HG03521 (cell line): ENCODE measurements around the gene EIF4G1.

ENCODE experiments used
- ATAC-seq: cut with Tn5 transposase; IDR thresholded peaks from one replicate; pipeline ENCODE4 v1.9.1; 2021; ENCODE audit warnings: mild to moderate bottlenecking, moderate library complexity; ENCODE audit not compliant: unreplicated experiment

EIF4G1 gene

GRCh38 chr3:184300378-184300720 lies 14.1 kb upstream of the EIF4G1 start:
- no peak for ATAC-seq

- no peak for ATAC-seq
Measured at GRCh38 chr3:184305577-184305976, 8.8 kb upstream of the EIF4G1 start.

DNA sequence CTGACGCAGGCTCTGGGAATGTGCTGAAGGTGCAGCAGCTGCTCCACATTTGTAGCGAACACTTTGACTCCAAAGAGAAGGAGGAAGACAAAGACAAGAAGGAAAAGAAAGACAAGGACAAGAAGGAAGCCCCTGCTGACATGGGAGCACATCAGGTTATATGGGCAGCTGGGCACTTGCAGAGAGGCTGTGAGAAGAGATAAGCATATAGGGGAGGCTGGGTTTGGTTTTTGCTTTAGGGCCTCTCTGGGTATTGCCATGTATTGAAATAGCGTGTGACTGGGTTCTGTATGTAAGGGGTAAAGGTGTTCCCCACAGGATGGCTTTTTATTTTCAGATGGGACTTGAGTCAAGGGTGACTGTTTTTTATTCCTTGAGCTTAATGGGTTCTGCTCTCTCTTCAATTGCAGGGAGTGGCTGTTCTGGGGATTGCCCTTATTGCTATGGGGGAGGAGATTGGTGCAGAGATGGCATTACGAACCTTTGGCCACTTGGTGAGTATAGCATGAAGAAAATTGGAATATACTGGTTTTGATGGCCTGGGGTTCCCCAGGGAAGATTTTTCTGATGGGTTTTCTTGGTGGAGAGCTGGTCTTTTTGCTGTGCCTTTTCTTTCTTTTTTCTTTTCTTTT lies 7.9 kb upstream of the EIF4G1 start:
- ATAC-seq = no peak

DNA sequence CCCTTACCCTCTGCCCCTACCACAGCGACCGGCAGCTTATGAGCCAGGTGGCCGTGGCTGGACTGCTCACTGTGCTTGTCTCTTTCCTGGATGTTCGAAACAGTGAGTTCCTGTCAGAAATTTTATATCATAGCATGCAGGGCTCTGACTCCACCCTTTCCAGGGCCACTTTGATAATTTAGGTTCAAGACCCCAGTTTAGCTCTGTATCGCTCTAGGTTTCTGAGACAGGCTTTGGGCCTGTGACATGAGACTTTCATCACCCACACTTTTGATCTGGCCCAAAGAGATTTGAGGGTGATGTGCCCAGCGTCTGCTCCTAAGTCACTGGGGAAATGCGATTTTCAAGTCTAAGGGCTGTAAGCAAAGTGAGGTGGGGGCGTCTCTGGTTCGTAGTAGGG lies 6.5 kb upstream of the EIF4G1 start:
- no peak for ATAC-seq

DNA sequence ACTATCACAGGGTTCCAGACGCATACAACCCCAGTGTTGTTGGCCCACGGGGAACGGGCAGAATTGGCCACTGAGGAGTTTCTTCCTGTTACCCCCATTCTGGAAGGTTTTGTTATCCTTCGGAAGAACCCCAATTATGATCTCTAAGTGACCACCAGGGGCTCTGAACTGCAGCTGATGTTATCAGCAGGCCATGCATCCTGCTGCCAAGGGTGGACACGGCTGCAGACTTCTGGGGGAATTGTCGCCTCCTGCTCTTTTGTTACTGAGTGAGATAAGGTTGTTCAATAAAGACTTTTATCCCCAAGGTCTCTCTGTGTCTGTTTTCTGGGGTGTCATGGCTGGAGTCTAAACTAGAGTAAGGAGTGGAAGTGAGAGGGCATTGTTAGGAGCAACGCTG lies 5.7 kb upstream of the EIF4G1 start:
- no peak for ATAC-seq

GRCh38 chr3:184311633-184312032 lies 2.8 kb upstream of the EIF4G1 start:
- ATAC-seq = no peak

- ATAC-seq = peak; percentile 9
Measured at GRCh38 chr3:184314700-184315542, 515 bp downstream of the EIF4G1 start.

GRCh38 chr3:184315543-184315867 lies 1.1 kb downstream of the EIF4G1 start:
- no peak for ATAC-seq

DNA sequence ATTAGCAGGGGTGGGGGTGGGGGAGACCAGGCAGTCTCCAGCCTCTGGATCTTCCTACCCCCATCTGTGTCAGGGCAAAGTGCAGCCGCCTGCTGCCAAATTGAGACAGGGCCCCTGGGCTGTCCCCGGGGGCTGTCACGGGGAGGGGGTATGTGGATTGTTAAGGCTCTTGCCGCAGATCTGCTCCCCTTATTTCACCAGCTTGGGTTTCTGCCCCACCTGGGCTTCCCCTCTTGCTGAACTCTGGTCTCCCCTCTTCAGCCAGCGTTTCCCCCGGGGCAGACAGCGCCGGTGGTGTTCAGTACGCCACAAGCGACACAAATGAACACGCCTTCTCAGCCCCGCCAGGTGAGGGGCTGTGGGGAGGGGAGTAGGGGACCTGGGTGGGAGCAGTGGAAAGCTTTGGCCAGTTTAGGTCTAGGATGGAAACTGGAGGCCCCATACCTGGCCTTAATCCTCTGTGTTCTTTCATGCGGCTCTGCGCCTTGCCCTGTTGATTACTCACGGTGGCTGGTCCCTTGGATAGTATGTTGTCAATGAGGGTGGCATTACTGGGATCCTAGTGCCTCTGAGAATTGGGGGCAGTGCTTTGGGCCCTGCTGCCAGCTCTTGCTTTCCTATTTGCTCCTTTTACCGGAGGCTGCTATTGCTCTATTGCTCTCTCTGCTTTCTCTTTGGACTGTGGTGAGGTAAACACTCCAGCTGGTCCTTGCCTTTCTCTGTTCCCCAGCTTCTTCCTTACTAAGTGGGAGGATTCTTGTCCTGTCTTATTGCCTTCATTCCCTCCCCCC lies 1.7 kb downstream of the EIF4G1 start:
- no peak for ATAC-seq

DNA sequence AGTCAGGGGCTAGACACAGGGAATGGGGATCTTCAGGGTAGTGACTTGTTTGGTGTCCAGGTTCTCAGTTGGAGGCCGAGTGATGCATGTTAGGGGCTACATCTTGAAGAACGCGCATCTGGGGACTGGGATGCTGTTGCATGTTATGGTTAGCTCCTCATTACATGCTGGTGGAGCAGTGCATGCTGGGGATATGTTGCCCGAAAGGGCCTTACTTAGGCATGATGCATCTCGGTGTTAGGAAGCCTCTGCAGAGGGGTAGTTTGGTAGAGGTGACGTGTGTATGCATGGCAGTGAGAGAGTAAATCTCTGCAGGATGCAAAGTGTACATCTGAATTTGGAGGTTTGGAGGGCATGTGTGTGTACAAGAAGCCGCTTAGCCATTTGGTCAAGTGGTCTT lies 2.4 kb downstream of the EIF4G1 start:
- ATAC-seq = no peak

DNA sequence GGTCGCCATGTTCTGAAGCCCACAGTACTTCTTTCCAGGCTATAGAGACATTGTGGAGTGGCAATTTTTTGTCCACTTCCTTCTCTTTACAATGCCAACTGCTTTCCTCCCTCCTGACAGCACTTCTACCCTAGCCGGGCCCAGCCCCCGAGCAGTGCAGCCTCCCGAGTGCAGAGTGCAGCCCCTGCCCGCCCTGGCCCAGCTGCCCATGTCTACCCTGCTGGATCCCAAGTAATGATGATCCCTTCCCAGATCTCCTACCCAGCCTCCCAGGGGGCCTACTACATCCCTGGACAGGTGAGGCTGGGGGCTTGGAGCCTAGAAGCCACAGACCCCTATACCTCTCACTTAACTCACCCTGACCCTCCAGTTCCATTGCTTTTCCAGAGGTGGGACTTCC lies 2.8 kb downstream of the EIF4G1 start:
- ATAC-seq = no peak

DNA sequence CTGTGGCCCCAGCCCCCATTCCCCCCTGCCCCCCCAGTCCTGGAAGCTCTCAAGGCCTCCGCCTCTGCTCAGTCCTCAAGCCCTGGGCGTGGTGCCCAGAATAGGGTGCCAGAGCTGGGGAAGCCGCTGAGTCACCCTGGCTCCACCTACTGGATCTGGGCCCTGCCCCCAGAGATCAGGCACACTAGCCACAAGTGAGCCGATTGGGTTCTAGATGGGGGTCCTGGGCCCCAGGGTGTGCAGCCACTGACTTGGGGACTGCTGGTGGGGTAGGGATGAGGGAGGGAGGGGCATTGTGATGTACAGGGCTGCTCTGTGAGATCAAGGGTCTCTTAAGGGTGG lies 5.7 kb downstream of the EIF4G1 start:
- no peak for ATAC-seq

DNA sequence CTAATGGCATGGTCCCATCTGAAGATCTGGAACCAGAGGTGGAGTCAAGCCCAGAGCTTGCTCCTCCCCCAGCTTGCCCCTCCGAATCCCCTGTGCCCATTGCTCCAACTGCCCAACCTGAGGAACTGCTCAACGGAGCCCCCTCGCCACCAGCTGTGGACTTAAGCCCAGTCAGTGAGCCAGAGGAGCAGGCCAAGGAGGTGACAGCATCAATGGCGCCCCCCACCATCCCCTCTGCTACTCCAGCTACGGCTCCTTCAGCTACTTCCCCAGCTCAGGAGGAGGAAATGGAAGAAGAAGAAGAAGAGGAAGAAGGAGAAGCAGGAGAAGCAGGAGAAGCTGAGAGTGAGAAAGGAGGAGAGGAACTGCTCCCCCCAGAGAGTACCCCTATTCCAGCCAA lies 7.3 kb downstream of the EIF4G1 start:
- ATAC-seq = no peak

DNA sequence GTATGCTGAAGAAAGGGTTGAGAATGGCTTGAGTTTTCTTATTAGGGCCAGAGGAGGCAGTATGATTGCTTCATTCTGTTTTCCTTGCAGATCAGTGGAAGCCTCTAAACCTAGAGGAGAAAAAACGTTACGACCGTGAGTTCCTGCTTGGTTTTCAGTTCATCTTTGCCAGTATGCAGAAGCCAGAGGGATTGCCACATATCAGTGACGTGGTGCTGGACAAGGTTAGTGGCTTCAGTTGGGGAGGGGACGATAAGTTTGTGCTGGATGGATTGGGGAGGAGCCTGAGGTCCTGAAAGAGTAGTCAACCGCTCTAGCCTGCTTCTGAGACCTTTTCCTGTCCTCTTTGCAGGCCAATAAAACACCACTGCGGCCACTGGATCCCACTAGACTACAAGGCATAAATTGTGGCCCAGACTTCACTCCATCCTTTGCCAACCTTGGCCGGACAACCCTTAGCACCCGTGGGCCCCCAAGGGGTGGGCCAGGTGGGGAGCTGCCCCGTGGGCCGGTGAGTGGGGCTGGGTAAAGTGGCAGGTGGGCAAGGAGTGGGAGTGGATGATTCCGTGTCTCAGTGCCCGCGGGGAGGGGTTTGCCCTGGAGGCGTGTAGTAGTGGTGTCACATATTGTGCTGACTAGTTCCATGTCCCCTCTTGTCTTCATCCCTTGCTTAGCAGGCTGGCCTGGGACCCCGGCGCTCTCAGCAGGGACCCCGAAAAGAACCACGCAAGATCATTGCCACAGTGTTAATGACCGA lies 8.5 kb downstream of the EIF4G1 start:
- no peak for ATAC-seq

DNA sequence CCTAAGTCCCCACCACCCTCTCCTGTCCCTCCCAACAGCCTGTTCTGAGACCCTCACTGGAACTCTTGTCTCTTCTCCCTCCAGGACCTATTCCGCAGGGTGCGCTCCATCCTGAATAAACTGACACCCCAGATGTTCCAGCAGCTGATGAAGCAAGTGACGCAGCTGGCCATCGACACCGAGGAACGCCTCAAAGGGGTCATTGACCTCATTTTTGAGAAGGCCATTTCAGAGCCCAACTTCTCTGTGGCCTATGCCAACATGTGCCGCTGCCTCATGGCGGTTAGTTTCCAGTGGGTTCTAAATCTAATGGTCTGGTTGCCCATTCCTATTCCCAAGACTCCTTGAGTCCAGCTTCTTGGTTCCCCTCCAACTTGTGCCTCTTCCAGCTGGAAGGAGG lies 9.3 kb downstream of the EIF4G1 start:
- ATAC-seq = no peak

DNA sequence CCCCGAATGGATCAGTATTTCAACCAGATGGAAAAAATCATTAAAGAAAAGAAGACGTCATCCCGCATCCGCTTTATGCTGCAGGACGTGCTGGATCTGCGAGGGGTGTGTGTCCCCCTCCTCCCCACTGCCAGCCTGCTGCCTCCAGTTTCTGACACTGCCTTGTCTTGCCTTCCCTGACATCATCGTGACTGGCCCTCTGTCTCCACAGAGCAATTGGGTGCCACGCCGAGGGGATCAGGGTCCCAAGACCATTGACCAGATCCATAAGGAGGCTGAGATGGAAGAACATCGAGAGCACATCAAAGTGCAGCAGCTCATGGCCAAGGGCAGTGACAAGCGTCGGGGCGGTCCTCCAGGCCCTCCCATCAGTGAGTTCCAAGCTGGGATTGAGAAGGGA lies 10.9 kb downstream of the EIF4G1 start:
- ATAC-seq = no peak

GRCh38 chr3:184325715-184326369 lies 11.4 kb downstream of the EIF4G1 start:
- ATAC-seq = no peak

DNA sequence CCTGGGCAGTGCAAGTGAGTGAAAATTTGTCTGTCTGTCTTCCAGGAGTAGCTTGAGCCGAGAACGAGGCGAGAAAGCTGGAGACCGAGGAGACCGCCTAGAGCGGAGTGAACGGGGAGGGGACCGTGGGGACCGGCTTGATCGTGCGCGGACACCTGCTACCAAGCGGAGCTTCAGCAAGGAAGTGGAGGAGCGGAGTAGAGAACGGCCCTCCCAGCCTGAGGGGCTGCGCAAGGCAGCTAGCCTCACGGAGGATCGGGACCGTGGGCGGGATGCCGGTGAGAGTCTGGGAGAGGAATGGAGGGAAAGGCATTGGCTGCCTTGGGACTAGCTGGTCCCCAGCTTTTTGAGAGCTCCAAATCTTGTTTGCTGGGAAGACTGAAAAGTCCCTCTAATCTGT lies 12.8 kb downstream of the EIF4G1 start:
- no peak for ATAC-seq

DNA sequence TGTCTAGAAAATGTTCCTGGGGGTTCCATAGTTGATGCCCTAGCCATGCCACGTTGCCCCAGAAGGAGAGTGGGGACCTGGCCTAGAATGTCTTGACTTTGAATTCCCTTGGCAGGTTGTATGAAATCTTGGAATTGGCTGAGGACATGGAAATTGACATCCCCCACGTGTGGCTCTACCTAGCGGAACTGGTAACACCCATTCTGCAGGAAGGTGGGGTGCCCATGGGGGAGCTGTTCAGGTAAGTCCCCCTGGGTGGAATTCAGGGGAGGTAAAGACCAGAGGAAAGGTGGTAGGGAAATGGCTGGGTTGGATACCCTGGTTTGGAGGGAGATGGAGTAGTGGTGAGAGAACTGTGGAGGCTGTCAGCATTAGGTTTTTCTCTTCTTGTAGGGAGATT lies 14.1 kb downstream of the EIF4G1 start:
- no peak for ATAC-seq

DNA sequence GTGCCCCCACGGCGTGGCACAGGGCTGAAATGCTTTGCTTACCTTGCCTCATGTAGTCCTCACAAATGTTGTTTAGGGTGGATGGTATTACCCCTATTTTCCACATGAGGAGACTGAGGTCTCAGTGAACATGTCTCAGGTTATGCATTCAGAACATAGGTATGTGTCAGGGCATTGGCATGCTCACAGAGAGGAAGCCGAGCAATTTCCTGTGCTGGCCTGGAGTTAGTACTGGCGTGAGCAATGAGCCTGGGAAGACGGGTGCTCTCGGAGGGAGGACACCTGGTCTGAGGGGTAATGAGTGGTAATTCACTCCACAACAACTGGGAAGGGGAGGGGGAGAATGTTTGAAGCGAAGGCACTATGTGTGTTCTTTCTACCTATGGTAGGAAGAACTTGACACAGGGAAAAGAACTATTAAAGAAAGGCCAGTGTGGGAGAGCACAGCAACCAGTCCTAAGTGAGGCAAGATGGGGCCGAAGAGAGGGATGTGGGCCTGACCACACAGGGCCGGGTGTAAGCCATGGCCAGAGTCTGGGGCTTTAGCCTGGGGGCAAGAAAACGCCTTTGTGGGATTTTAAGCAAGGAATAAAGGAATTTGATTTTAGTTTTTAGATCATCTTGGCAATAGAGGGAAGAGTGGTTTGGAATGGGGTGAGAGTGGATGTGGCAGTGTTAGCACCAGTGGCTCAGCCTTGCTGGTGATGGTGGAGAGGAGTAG lies 18.1 kb downstream of the EIF4G1 start:
- no peak for ATAC-seq
